GM19328 (cell line): ENCODE data around the gene HSPA1B.
A peak's percentile ranks its signal among the peaks of the same experiment; 100 is the strongest.
"Not testable (repeated sequence)": the region's sequence is repeated elsewhere in the genome, so short reads cannot be mapped to it uniquely, and the experiment has no call there.

Experiments
- ATAC-seq: cut with Tn5 transposase; IDR thresholded peaks from one replicate; pipeline ENCODE4 v1.9.1; 2021; ENCODE audit warnings: mild to moderate bottlenecking, moderate library complexity; ENCODE audit not compliant: unreplicated experiment

Gene HSPA1B

GRCh38 chr6:31851980-31852718 is 24.6 kb downstream of the HSPA1B start:
- ATAC-seq = not testable (repeated sequence)

GRCh38 chr6:31857774-31858173 is 30.2 kb downstream of the HSPA1B start:
- ATAC-seq = not testable (repeated sequence)

DNA sequence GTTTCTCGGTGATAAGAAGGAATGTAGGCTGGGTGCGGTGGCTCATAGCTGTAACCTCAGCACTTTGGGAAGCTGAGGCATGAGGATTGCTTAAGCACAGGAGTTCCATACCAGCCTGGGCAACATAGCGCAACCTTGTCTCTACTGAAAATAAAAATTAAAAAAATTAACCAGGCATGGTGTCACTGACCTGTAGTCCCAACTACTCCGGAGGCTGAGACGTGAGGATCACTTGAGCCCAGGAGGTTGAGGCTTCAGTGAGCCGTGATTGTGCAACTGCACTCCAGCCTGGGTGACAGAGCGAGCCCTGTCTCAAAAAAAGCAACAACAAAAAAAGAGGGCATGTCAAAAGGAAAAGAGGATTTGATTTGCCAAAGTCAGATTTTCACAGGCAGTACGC is 31.2 kb downstream of the HSPA1B start:
- no peak for ATAC-seq

GRCh38 chr6:31859923-31860322 is 32.4 kb downstream of the HSPA1B start:
- ATAC-seq = no peak

GRCh38 chr6:31860349-31860748 is 32.8 kb downstream of the HSPA1B start:
- ATAC-seq = no peak

GRCh38 chr6:31861150-31861549 is 33.6 kb downstream of the HSPA1B start:
- ATAC-seq = no peak

- ATAC-seq = no peak
These were observed 34.4 kb downstream of the HSPA1B start for GRCh38 chr6:31861919-31862343.

GRCh38 chr6:31862344-31863235 is 35.1 kb downstream of the HSPA1B start, which contains the start of gene NEU1:
Gene NEU1, minus strand, starts transcription at chr6:31862821. Its CDS starts 45 bp downstream, at chr6:31862776.
- ATAC-seq = peak; percentile 95

DNA sequence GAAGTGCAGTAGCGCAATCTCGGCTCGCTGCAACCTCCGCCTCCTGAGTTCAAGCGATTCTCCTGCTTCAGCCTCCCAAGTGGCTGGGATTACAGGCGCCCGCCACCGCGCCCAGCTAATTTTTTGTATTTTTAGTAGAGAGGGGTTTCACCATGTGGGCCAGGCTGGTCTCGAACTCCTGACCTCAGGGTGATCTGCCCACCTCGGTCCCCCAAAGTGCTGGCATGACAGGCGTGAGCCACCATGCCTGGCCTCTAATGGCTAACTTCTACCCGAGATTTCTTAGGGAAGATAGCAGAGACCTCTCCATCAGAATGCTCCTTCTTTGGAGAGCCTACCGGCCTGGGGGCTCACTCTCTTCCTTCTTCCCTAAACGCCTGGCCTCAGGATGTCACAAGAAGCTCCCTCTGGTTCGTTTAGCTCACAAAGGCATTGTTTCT is 36.6 kb downstream of the HSPA1B start:
- not testable (repeated sequence) for ATAC-seq

DNA sequence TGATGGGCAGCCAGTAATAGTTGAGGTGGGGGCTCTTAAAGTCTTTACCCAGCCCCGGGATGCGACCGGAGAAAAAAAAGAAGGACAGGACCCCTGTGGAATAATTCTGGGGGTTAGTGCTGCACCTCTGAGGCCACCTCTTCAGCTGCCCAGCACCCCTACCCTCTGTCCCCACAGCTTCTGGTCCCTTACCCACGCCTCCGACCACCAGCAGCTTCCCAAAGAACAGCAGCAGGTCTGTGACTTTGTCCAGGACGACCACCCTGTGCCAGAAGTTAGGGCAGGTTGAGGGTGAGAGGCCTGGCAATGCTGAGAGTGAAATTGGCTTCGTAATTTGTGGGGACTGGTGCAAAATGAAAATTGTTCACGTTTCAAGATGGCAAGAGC is 37.3 kb downstream of the HSPA1B start:
- no peak for ATAC-seq

DNA sequence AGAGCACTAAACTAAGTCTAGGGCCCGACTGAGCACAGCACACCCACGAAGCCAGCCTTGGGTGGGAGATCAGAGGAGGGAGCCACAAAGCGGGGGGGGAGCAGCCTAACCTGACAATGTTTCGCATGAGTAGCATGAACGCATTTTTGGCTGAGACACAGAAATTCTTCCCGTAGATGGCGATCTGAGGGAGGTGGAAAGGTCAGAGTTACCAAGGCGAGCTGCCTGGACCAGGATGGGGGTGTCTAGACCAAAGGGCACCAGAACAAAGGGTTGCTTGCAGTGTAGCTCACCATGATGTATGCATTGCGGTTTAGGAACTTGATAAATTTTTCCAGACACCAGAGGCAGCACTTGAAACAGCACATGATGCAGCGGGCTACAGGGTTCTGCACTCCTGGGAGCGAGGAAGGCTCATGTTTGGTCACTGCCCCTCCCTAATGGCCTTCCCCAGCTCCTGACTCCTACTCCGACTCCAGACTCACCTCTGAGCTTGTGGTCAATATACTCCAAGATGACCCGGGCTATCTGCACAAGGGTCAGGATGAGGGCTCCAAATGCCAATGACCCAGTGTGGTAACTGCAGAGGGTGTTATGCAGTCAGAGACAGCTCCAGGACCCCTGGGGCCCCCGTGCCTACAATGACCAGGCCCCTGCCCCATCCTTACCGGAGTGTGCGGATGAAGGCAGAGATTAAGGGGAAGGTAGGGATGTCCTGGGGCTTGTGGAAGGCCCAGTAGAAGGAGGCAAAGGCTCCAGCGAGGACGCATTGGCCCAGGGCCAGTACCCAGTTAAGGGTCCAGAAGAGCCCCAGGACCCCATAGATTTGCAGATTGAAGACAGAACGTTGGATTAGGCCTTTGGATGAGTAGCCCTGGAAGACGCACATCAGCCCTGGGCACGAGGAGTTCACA is 37.9 kb downstream of the HSPA1B start:
- no peak for ATAC-seq

GRCh38 chr6:31868658-31868971 is 41.1 kb downstream of the HSPA1B start:
- ATAC-seq = not testable (repeated sequence)

DNA sequence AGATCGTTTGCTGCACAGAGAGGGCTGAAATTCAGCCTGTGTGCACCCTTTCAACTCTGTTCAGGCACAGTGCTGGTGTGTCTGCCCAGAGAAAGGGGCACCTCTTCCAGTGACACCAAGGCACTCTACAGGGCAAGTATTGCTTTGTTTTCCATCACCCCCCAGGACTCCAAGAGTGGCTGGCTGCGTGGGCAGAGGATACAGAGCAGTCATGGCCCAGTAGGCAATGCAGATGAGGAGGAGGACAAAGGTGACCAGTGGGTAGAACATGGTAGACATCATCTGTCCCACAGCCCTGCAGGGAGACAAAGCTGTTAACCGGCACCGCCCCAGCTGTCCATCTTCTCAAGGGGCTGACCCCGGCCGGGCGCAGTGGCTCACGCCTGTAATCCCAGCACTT is 41.8 kb downstream of the HSPA1B start:
- ATAC-seq = no peak

- no peak for ATAC-seq
These were observed 42.9 kb downstream of the HSPA1B start for GRCh38 chr6:31870385-31870921.

DNA sequence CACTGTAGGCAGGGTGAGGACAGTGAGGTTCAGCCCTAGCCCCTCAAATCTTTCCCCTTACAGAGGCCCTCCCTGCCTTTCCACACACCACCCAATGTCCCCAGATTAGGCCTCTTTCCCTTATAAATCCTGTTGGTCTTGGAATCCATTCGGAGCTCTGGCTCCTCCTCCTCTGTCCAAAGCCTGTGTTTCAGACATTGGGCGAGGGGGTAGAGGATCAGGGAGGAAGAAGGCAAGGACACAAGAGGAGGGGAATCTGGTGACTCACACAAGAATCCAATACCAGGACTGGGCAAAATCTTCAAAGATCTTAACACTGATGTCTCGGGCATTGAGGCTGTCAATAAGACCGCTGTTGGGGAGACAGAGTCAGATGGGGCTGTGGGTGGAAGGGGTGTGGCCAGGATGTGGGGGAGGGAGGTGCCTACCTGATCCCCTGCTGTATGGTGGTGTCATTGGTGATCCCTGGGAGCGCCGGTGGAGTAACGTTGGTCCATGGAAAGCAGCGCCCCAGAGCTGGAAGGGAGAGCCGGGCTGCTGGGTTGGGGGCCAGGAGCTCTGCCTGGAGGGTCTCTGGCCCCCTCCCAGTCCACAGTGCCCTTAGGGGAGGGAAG is 43.6 kb downstream of the HSPA1B start:
- no peak for ATAC-seq

DNA sequence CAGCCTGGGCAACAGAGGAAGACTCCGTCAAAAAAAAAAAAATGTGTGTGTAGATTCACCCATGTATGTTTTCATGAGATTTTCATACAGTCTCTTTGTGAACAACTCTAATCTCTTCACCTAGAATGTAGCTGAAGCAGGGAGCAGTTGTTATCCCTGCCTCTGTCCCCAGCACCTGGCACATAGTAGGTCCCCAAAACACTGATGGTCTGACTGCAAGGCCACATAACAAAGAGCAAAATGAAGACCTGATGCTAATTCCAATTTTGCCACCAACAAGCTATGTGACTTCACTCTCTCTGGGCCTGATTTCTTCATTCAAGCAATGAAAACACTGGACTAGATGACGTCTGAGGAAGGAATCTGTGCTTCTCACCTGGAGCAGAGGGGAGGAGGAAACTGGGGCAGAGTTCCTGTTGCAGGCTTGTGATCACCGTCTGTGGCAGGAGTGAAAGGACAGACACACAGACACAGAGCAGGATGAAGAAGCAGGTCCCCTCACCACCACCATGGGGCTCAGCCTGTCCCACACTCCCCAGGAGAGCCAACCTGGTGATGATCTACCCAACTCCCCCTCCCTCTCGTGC is 46.6 kb downstream of the HSPA1B start:
- no peak for ATAC-seq

- ATAC-seq = no peak
These were observed 47.5 kb downstream of the HSPA1B start for GRCh38 chr6:31874836-31875572.

- ATAC-seq = no peak
These were observed 48.3 kb downstream of the HSPA1B start for GRCh38 chr6:31875877-31876276.

DNA sequence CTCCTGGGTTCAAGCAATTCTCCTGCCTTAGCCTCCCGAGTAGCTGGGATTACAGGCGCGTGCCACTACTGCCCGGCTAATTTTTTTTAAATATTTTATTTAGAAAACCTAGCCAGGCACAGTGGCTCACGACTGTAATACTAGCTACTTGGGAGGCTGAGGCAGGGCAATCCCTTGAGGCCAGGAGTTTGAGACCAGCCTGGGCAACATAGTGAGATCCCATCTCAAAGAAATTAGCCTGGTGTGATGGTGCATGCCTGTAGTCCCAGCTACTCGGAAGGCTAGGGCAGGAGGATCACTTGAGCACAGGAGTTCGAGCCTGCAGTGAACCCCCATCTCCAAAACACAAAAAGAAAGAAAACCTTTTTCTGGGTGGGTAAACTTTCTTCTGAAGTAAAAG is 48.8 kb downstream of the HSPA1B start:
- ATAC-seq = no peak
